Panc1 (cell line): ENCODE results near the gene SLC15A1. TPM values are rescaled to one million over a fixed set of nuclear protein-coding genes. Genes with fewer than 3 reads are reported as not detected.

Experiments used
- ATAC-seq: fragments of 200-7000 bp; cut with Tn5 transposase; 2 replicates; pipeline ENCODE4 v1.9.1; 2020; ENCODE audit warnings: mild to moderate bottlenecking, moderate library complexity
- BruUV-seq: library from RNA; stranded (reverse); fragments of 400-500 nt; replicated peaks from 2 replicates; lab custom pipeline; 2021; lab: Mats Ljungman, UMichigan
- CTCF ChIA-PET: fragments of 300-600 bp; sonication (Branson Sonifier 250); formaldehyde crosslinking; loops from one replicate; lab custom pipeline; 2022; ENCODE audit warnings: antibody characterized with exemption; lab: Charles Lee
- POLR2A ChIA-PET: fragments of 300-600 bp; sonication (Branson Sonifier 250); formaldehyde crosslinking; loops from one replicate; lab custom pipeline; 2022; ENCODE audit warnings: antibody characterized with exemption; lab: Charles Lee
- DNase-seq: peaks from one replicate; pipeline ENCODE4 v3.0.0-alpha.2; 2010; ENCODE audit warnings: low read depth, low spot score
- H3K27ac ChIP-seq: 2 replicates; pipeline ENCODE4 v1.5.1; 2011; ENCODE audit warnings: mild to moderate bottlenecking, low read length, inconsistent platforms
- H3K27me3 ChIP-seq: fragments of 200-500 bp; sonication (Bioruptor generic); 2 replicates; pipeline ENCODE4 v1.6.0; 2014; ENCODE audit warnings: low read length, inconsistent platforms; ENCODE audit not compliant: control insufficient read depth, insufficient read depth
- H3K36me3 ChIP-seq: fragments of 200-500 bp; sonication (Bioruptor generic); 2 replicates; pipeline ENCODE4 v1.5.1; 2014; ENCODE audit warnings: inconsistent platforms, mild to moderate bottlenecking, low read length, moderate library complexity; ENCODE audit not compliant: control insufficient read depth, insufficient read depth
- H3K4me1 ChIP-seq: 2 replicates; pipeline ENCODE4 v1.5.1; 2011; ENCODE audit warnings: inconsistent platforms, mild to moderate bottlenecking, low read length, moderate library complexity; ENCODE audit not compliant: control insufficient read depth, insufficient read depth
- H3K4me3 ChIP-seq, 2 experiments: 2 replicates each; pipeline ENCODE4 v1.5.1; 2011 to 2012; ENCODE audit warnings: low read depth in 2 of 2, low read length in 2 of 2, mild to moderate bottlenecking in 2 of 2, inconsistent platforms in 1 of 2, moderate library complexity in 1 of 2
- H3K9me3 ChIP-seq: fragments of 200-500 bp; sonication (Bioruptor generic); 2 replicates; pipeline ENCODE4 v1.5.1; 2014; ENCODE audit warnings: low read depth, mild to moderate bottlenecking, inconsistent platforms, low read length, moderate library complexity; ENCODE audit not compliant: control insufficient read depth, insufficient read depth
- POLR2AphosphoS5 ChIP-seq: IDR thresholded peaks from 2 replicates; pipeline ENCODE4 v1.6.1; 2012; ENCODE audit warnings: mild to moderate bottlenecking, low read depth, low read length, moderate library complexity
- REST ChIP-seq, 2 experiments: IDR thresholded peaks; 2 replicates each; pipeline ENCODE4 v1.6.1; 2011 to 2012; ENCODE audit warnings: low read depth in 2 of 2, control low read depth in 1 of 2, low read length in 1 of 2, mild to moderate bottlenecking in 1 of 2, moderate library complexity in 1 of 2; ENCODE audit not compliant: insufficient read depth in 1 of 2
- SIN3A ChIP-seq: IDR thresholded peaks from 2 replicates; pipeline ENCODE4 v1.6.1; 2012; ENCODE audit warnings: low read depth, mild to moderate bottlenecking, low read length, moderate library complexity, borderline replicate concordance; ENCODE audit not compliant: insufficient read depth
- TCF7L2 ChIP-seq: IDR thresholded peaks from 2 replicates; pipeline ENCODE4 v1.6.1; 2011; ENCODE audit warnings: mild to moderate bottlenecking, low read depth, low read length, inconsistent platforms
- in situ Hi-C: cut with HindIII; loops from 2 replicates; pipeline ENCODE4 v1.10.0; 2016; ENCODE audit warnings: low sequenced_read_pairs, low pct_unique_long_range_greater_than_20kb
- intact Hi-C: fragments of 100-400 bp; cut with micrococcal nuclease; formaldehyde crosslinking; loops from one replicate; pipeline ENCODE4 v1.10.0; 2022; ENCODE audit not compliant: unreplicated experiment
- total RNA-seq: library from RNA; stranded (reverse); gene quantifications from one replicate; pipeline ENCODE4 v1.2.1, GENCODE V29; 2021; ENCODE audit not compliant: unreplicated experiment
- TF ChIP-seq, protein P1 (sequence below): fragments of 450-650 bp; IDR thresholded peaks from 2 replicates; pipeline ENCODE4 v1.5.1; 2017; ENCODE audit warnings: mild to moderate bottlenecking

The SLC15A1 gene
- total RNA-seq, 1 experiment from 2014 or later = 0.18 TPM

GRCh38 chr13:98656223-98656622, 96.2 kb downstream of the SLC15A1 start:
- H3K4me3 ChIP-seq = no peak overlapping the region
- H3K4me1 ChIP-seq = no peaks in the 10 kb centered on the region
- ChIA-PET CTCF (no interaction called here), POLR2A (interaction anchor here (0.7 kb wide), 1 partner anchor 393 kb away, joined by 4 read pairs; no protein-coding TSS in a partner anchor)
- DNase-seq (no peak), ATAC-seq (no peak)
- intact Hi-C loops = loop anchor here (10.0 kb wide), 1 partner anchor 71 kb away; no protein-coding TSS in a partner anchor
- TF ChIP-seq POLR2AphosphoS5 (no peak), TCF7L2 (no peak), REST (IDR thresholded peaks at IDR 0.05; ENCODE audit: insufficient read depth in 1 of 2, low read depth in 2 of 2, low read length in 1 of 2) (no peak)
- TF ChIP-seq, protein P1, sequence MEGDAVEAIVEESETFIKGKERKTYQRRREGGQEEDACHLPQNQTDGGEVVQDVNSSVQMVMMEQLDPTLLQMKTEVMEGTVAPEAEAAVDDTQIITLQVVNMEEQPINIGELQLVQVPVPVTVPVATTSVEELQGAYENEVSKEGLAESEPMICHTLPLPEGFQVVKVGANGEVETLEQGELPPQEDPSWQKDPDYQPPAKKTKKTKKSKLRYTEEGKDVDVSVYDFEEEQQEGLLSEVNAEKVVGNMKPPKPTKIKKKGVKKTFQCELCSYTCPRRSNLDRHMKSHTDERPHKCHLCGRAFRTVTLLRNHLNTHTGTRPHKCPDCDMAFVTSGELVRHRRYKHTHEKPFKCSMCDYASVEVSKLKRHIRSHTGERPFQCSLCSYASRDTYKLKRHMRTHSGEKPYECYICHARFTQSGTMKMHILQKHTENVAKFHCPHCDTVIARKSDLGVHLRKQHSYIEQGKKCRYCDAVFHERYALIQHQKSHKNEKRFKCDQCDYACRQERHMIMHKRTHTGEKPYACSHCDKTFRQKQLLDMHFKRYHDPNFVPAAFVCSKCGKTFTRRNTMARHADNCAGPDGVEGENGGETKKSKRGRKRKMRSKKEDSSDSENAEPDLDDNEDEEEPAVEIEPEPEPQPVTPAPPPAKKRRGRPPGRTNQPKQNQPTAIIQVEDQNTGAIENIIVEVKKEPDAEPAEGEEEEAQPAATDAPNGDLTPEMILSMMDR = no peak
- no peak overlapping the region for H3K27ac ChIP-seq
- in situ Hi-C loops = no loop called here
- no TSS peak for BruUV-seq
- H3K9me3 ChIP-seq = no peaks in the 10 kb centered on the region
- no peaks in the 10 kb centered on the region for H3K27me3 ChIP-seq
- H3K36me3 ChIP-seq = no peaks in the 10 kb centered on the region

- POLR2A ChIA-PET = interaction anchor here (0.6 to 0.7 kb wide), 2 partner anchors 19 to 316 kb away, joined by 3 to 4 read pairs; no protein-coding TSS in a partner anchor
- in situ Hi-C loops = no loop called here
- TF ChIP-seq TCF7L2 (no peak), POLR2AphosphoS5 (no peak), SIN3A (no peak), REST (IDR thresholded peaks at IDR 0.05; ENCODE audit: insufficient read depth in 1 of 2, low read depth in 2 of 2, low read length in 1 of 2) (no peak)
- TF ChIP-seq, protein P1 = peak; percentile 78
- CTCF ChIA-PET = interaction anchor here (0.7 to 0.8 kb wide), 2 partner anchors 171 to 199 kb away, joined by 5 to 7 read pairs; no protein-coding TSS in a partner anchor
- Histone ChIP-seq H3K36me3 (no peaks in the 10 kb centered on the region), H3K27me3 (no peaks in the 10 kb centered on the region), H3K9me3 (no peaks in the 10 kb centered on the region), H3K4me1 (no peaks in the 10 kb centered on the region), H3K4me3 (no peak overlapping the region), H3K27ac (no peak overlapping the region)
- ATAC-seq = peak; percentile 94
- BruUV-seq = no TSS peak
- peak; percentile 59 for DNase-seq
- intact Hi-C loops = loop anchor here (5.0 to 10.0 kb wide), 2 partner anchors 69 to 206 kb away; no protein-coding TSS in a partner anchor
Observed at GRCh38 chr13:98653463-98653985, 98.9 kb downstream of the SLC15A1 start.
